ENCODE results near the gene CLIP2.

DNA sequence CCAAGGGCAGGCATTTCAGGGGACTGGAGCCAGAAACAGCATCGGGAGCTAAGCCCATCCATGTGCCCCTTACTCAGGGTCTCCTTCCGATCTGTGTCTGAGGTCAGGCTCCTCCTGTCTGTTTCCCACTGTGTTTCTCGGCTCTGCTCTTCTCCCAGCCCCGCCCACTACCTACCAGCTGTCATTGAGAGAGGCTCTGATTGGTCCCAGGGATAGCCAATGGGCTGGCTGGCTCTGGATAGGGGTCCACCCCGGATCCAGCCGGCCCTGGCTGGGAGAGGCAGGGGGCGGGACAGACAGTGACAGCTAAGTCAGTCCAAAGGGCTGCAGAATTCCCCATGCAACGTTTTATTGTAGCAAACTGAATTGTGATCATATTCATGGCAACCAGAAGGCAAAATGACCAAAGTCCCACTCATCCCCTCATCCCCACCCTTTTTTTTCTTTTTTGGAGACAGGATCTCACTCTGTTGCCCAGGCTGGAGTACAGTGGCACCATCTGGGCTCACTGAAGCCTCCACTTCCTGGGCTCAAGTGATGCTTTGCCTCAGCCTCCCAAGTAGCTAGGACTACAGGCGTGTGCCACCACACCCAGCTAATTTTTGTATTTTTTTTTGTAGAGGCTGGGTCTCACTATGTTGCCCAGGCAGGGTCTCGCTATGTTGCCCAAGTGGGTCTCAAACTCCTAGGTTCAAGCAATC is 76.3 kb downstream of the CLIP2 start:
- TF ChIP-seq ZNF785 (tag by site-specific recombination; IDR thresholded peaks at IDR 0.05), result no peak
- TF ChIP-seq ZNF37A (tag by site-specific recombination; IDR thresholded peaks at IDR 0.05), result no peak
- no peak for TF ChIP-seq ZBTB21 (tag by site-specific recombination; IDR thresholded peaks at IDR 0.05)
- no peak for TF ChIP-seq CTCF (tag by site-specific recombination; IDR thresholded peaks at IDR 0.05)
- no peak for TF ChIP-seq ZNF76 (tag by site-specific recombination; IDR thresholded peaks at IDR 0.05; ENCODE audit: borderline replicate concordance, low read depth)
- TF ChIP-seq ZNF223 (tag by site-specific recombination; IDR thresholded peaks at IDR 0.05), result no peak
- TF ChIP-seq ATF2 (tag by site-specific recombination; IDR thresholded peaks at IDR 0.05; ENCODE audit: low read depth), result no peak
- TF ChIP-seq ZEB2 (tag by site-specific recombination; IDR thresholded peaks at IDR 0.05), result no peak
- no peak for TF ChIP-seq ZNF174 (tag by site-specific recombination; IDR thresholded peaks at IDR 0.05)
- TF ChIP-seq YY1 (tag by site-specific recombination; IDR thresholded peaks at IDR 0.05), result no peak
- no peak for TF ChIP-seq REST (tag by site-specific recombination; IDR thresholded peaks at IDR 0.05)
- no peak for TF ChIP-seq ZNF777 (tag by site-specific recombination; IDR thresholded peaks at IDR 0.05; ENCODE audit: borderline replicate concordance)
- TF ChIP-seq ZNF354C (tag by site-specific recombination; IDR thresholded peaks at IDR 0.05; ENCODE audit: borderline replicate concordance, low read depth), result no peak
- TF ChIP-seq ZNF830 (tag by site-specific recombination; IDR thresholded peaks at IDR 0.05; ENCODE audit: low read depth), result no peak

Data from HEK293 (cell line).